C4-2B (cell line): ENCODE measurements around the gene DENND4A.
"Not testable (repeated sequence)": the region's sequence is repeated elsewhere in the genome, so short reads cannot be mapped to it uniquely, and the experiment has no call there.

ENCODE experiments used
- ZFX ChIP-seq: fragments of 450-650 bp; IDR thresholded peaks from 2 replicates; pipeline ENCODE4 v1.6.1; 2017
- TF ChIP-seq, protein P1 (sequence below): fragments of 450-650 bp; conservative IDR thresholded peaks from 2 replicates; pipeline ENCODE4 v1.5.1; 2017; ENCODE audit warnings: mild to moderate bottlenecking

- TF ChIP-seq, protein P1, sequence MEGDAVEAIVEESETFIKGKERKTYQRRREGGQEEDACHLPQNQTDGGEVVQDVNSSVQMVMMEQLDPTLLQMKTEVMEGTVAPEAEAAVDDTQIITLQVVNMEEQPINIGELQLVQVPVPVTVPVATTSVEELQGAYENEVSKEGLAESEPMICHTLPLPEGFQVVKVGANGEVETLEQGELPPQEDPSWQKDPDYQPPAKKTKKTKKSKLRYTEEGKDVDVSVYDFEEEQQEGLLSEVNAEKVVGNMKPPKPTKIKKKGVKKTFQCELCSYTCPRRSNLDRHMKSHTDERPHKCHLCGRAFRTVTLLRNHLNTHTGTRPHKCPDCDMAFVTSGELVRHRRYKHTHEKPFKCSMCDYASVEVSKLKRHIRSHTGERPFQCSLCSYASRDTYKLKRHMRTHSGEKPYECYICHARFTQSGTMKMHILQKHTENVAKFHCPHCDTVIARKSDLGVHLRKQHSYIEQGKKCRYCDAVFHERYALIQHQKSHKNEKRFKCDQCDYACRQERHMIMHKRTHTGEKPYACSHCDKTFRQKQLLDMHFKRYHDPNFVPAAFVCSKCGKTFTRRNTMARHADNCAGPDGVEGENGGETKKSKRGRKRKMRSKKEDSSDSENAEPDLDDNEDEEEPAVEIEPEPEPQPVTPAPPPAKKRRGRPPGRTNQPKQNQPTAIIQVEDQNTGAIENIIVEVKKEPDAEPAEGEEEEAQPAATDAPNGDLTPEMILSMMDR = not testable (repeated sequence)
- TF ChIP-seq ZFX = not testable (repeated sequence)
Measured at GRCh38 chr15:65778701-65779100, 13.4 kb downstream of the DENND4A start.
